HK-2 (cell line): ENCODE results near the gene ZNF227.
"Not testable (repeated sequence)": the region's sequence is repeated elsewhere in the genome, so short reads cannot be mapped to it uniquely, and the experiment has no call there.

Experiments used
- DNase-seq: peaks from one replicate; pipeline ENCODE4 v3.0.0-alpha.2; 2018; ENCODE audit not compliant: unreplicated experiment

Gene ZNF227

GRCh38 chr19:44212250-44212865 lies at the start of gene ZNF227:
ZNF227 (plus strand) TSS chr19:44212532; CDS start chr19:44217793, 5,261 bp downstream.
- DNase-seq, result peak; percentile 90

- no peak for DNase-seq
Measured at GRCh38 chr19:44163789-44164188, 48.5 kb upstream of the ZNF227 start.

- DNase-seq, result no peak
Measured at GRCh38 chr19:44164327-44164672, 48.0 kb upstream of the ZNF227 start.

GRCh38 chr19:44164673-44165512 lies 47.4 kb upstream of the ZNF227 start, which contains the start of gene ZNF226:
ZNF226 (plus strand) TSS chr19:44165100; CDS start chr19:44170081, 4,981 bp downstream.
- peak; percentile 92 for DNase-seq

- not testable (repeated sequence) for DNase-seq
Measured at GRCh38 chr19:44170660-44171059, 41.7 kb upstream of the ZNF227 start.

GRCh38 chr19:44176590-44176989 lies 35.7 kb upstream of the ZNF227 start:
- DNase-seq, result no peak

- DNase-seq, result no peak
Measured at GRCh38 chr19:44180968-44181367, 31.4 kb upstream of the ZNF227 start.

GRCh38 chr19:44182145-44182544 lies 30.2 kb upstream of the ZNF227 start:
- no peak for DNase-seq

- DNase-seq, result no peak
Measured at GRCh38 chr19:44190020-44190419, 22.3 kb upstream of the ZNF227 start.

GRCh38 chr19:44192127-44192526 lies 20.2 kb upstream of the ZNF227 start:
- no peak for DNase-seq

GRCh38 chr19:44196772-44197171 lies 15.6 kb upstream of the ZNF227 start:
- DNase-seq, result no peak

GRCh38 chr19:44202470-44202869 lies 9.9 kb upstream of the ZNF227 start:
- DNase-seq, result no peak

- DNase-seq, result no peak
Measured at GRCh38 chr19:44202974-44203373, 9.4 kb upstream of the ZNF227 start.

- not testable (repeated sequence) for DNase-seq
Measured at GRCh38 chr19:44203877-44204276, 8.5 kb upstream of the ZNF227 start.

- no peak for DNase-seq
Measured at GRCh38 chr19:44204772-44205171, 7.6 kb upstream of the ZNF227 start.

GRCh38 chr19:44207126-44207803 lies 5.1 kb upstream of the ZNF227 start:
- peak; percentile 85 for DNase-seq

- DNase-seq, result peak; percentile 22
Measured at GRCh38 chr19:44212866-44213346, 574 bp downstream of the ZNF227 start.

- DNase-seq, result not testable (repeated sequence)
Measured at GRCh38 chr19:44219926-44220325, 7.6 kb downstream of the ZNF227 start.

- not testable (repeated sequence) for DNase-seq
Measured at GRCh38 chr19:44220761-44221160, 8.4 kb downstream of the ZNF227 start.

- DNase-seq, result not testable (repeated sequence)
Measured at GRCh38 chr19:44221291-44221690, 9.0 kb downstream of the ZNF227 start.

- no peak for DNase-seq
Measured at GRCh38 chr19:44228318-44228717, 16.0 kb downstream of the ZNF227 start.

GRCh38 chr19:44232867-44233266 lies 20.5 kb downstream of the ZNF227 start:
- no peak for DNase-seq
